AG04449 (cell line): ENCODE data around the gene WWTR1.

Experiments
- CTCF ChIA-PET: fragments of 350-600 bp; formaldehyde crosslinking; extraction: SDS; loops from one replicate; lab custom pipeline; 2021; ENCODE audit warnings: antibody characterized with exemption; lab: Yijun Ruan, JAX
- POLR2A ChIA-PET: fragments of 400-600, 350-600 bp; formaldehyde crosslinking; extraction: SDS; loops from one replicate; lab custom pipeline; 2020; ENCODE audit warnings: antibody characterized with exemption, inconsistent platforms; lab: Yijun Ruan, JAX
- DNase-seq: peaks from one replicate; pipeline ENCODE4 v3.0.0-alpha.2; 2010; ENCODE audit warnings: low read depth, low spot score
- H3K4me3 ChIP-seq: 2 replicates; pipeline ENCODE4 v1.5.1; 2011; ENCODE audit warnings: low read depth, mild to moderate bottlenecking, control low read depth, low read length
- CTCF ChIP-seq: IDR thresholded peaks from one replicate; pipeline ENCODE4 v1.5.1; 2011; ENCODE audit warnings: mild to moderate bottlenecking, moderate library complexity, low read length, control low read depth, inconsistent platforms; ENCODE audit not compliant: insufficient read depth; ENCODE audit errors: missing control alignments

The WWTR1 gene

GRCh38 chr3:149494022-149494758 lies 163.6 kb downstream of the WWTR1 start:
- ChIA-PET CTCF (interaction anchor here (0.7 to 4.4 kb wide), 32 partner anchors 8 to 320 kb away, joined by 3 to 42 read pairs (median 4); partner anchors contain the start of genes ANKUB1, COMMD2 and TM4SF4), POLR2A (no interaction called here)
- H3K4me3 ChIP-seq: no peak overlapping the region
- DNase-seq: no peak
- TF ChIP-seq CTCF: peak; percentile 83

GRCh38 chr3:149493315-149494021 lies 164.4 kb downstream of the WWTR1 start:
- ChIA-PET POLR2A (no interaction called here), CTCF (interaction anchor here (0.7 to 4.4 kb wide), 21 partner anchors 9 to 315 kb away, joined by 3 to 42 read pairs (median 4); partner anchors contain the start of genes ANKUB1 and TM4SF4)
- DNase-seq: no peak
- TF ChIP-seq CTCF: no peak
- no peak overlapping the region for H3K4me3 ChIP-seq

GRCh38 chr3:149490260-149490971 lies 167.4 kb downstream of the WWTR1 start:
- DNase-seq: no peak
- H3K4me3 ChIP-seq: no peak overlapping the region
- ChIA-PET CTCF (interaction anchor here (0.5 to 4.9 kb wide), 21 partner anchors 11 to 408 kb away, joined by 3 to 47 read pairs (median 4); no protein-coding TSS in a partner anchor), POLR2A (no interaction called here)
- TF ChIP-seq CTCF: no peak

GRCh38 chr3:149489060-149489690 lies 168.7 kb downstream of the WWTR1 start:
- peak; percentile 55 for TF ChIP-seq CTCF
- ChIA-PET POLR2A (no interaction called here), CTCF (interaction anchor here (0.9 to 4.9 kb wide), 21 partner anchors 9 to 370 kb away, joined by 3 to 47 read pairs (median 5); partner anchors contain the start of gene TM4SF4)
- no peak for DNase-seq
- no peak overlapping the region for H3K4me3 ChIP-seq

GRCh38 chr3:149487598-149488197 lies 170.1 kb downstream of the WWTR1 start:
- DNase-seq: no peak
- CTCF ChIA-PET: interaction anchor here (0.9 to 4.9 kb wide), 16 partner anchors 8 to 532 kb away, joined by 3 to 47 read pairs (median 8); partner anchors contain the start of gene TM4SF4
- no peak overlapping the region for H3K4me3 ChIP-seq
- TF ChIP-seq CTCF: no peak
- POLR2A ChIA-PET: no interaction called here
